OCI-LY7 (cell line): ENCODE measurements around the gene SOBP.

ENCODE experiments used
- CTCF ChIP-seq: fragments of 200-600 bp; sonication (generic); conservative IDR thresholded peaks from 2 replicates; pipeline ENCODE4 v1.5.1; 2014; ENCODE audit warnings: mild to moderate bottlenecking, antibody characterized with exemption, low read length, moderate library complexity, mixed read lengths
- EZH2phosphoT487 ChIP-seq: fragments of 200-600 bp; sonication (generic); IDR thresholded peaks from 2 replicates; pipeline ENCODE4 v1.6.1; 2018; ENCODE audit warnings: low read depth, borderline replicate concordance, mild to moderate bottlenecking, mixed run types, antibody characterized with exemption, low read length, moderate library complexity, mixed read lengths

DNA sequence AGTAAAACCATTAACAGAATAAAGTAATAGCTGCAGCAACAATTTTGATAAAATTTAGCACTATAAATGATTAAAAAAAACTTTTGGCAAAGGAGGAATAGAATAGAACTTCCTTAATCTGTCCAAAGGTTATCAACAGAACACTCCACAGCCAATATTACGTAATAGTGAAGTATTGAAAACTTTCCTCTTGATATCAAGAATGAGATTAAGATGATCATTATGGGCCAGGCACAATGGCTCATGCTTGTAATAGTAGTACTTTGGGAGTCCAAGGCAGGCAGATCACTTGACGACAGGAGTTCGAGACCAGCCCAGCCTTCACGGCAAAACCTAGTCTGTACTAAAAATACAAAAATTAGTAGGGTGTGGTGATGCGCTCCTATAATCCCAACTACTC lies 26.0 kb downstream of the SOBP start:
- TF ChIP-seq EZH2phosphoT487 = no peak
- TF ChIP-seq CTCF = no peak
